Measurements from ENCODE around the gene CALML5. TPM values are rescaled to one million over a fixed set of nuclear protein-coding genes. Genes with fewer than 3 reads are reported as not detected.

The CALML5 gene
- total and polyA plus RNA-seq, 2 of the 4 experiments (the other 2 are of a cell fraction), result not detected

GRCh38 chr10:5506751-5507648 is 7.6 kb upstream of the CALML5 start:
- Histone ChIP-seq H3K36me3 (ENCODE audit: control insufficient read depth, insufficient read depth, low read length) (no peaks in the 10 kb centered on the region), H3K9me3 (ENCODE audit: control insufficient read depth, insufficient read depth, low read length) (no peaks in the 10 kb centered on the region), H3K79me1 (ENCODE audit: low read depth in 1 of 2, low read length in 2 of 2) (no peaks in the 10 kb centered on the region), H4K5ac (ENCODE audit: low read depth, low read length) (no peak overlapping the region), H2BK15ac (ENCODE audit: low read depth, low read length) (no peak overlapping the region), H3K56ac (ENCODE audit: extremely low read depth, insufficient read depth, low read length) (no peak overlapping the region), H2BK120ac (ENCODE audit: low read depth, low read length) (no peak overlapping the region), H2AFZ (replicated peaks; ENCODE audit: low read length, poor library complexity) (no peak overlapping the region), H3K23ac (ENCODE audit: low read depth, low read length) (no peak overlapping the region), H2AK9ac (replicated peaks; ENCODE audit: low read depth, low read length, poor library complexity) (no peak overlapping the region), H4K20me1 (ENCODE audit: insufficient read depth, low read length) (no peaks in the 10 kb centered on the region), H2BK5ac (ENCODE audit: low read depth, low read length, poor library complexity, severe bottlenecking) (no peak overlapping the region), H3K9me1 (ENCODE audit: insufficient read depth, low read length) (peaks cover 3% of the 10 kb centered on the region; the same call in 1 of the 2 replicates), H3K27me3 (ENCODE audit: control insufficient read depth, insufficient read depth, low read length) (peaks cover 30% of the 10 kb centered on the region), H3K4ac (ENCODE audit: low read depth, low read length) (no peak overlapping the region), H3K4me3 (ENCODE audit: insufficient read depth, low read depth, low read length) (no peak overlapping the region), H3K14ac (replicated peaks; ENCODE audit: low read depth, low read length) (no peak overlapping the region), H3K18ac (ENCODE audit: low read depth, low read length) (no peak overlapping the region), H3K4me1 (ENCODE audit: control insufficient read depth, insufficient read depth, low read length) (no peaks in the 10 kb centered on the region), H3K4me2 (ENCODE audit: low read depth, low read length) (no peak overlapping the region), H2BK20ac (ENCODE audit: low read depth, low read length) (no peak overlapping the region), H4K8ac (ENCODE audit: low read depth in 2 of 2, low read length in 2 of 2) (no peak overlapping the region), H4K91ac (ENCODE audit: insufficient read depth, low read depth, low read length) (no peak overlapping the region), H2AK5ac (ENCODE audit: low read depth, low read length) (no peak overlapping the region), H3K27ac (ENCODE audit: insufficient read depth, low read length) (no peak overlapping the region), H3K9ac (ENCODE audit: low read depth, low read length) (no peak overlapping the region)
- dilution Hi-C loops (cut with HindIII; ENCODE audit: low sequenced_read_pairs, unreplicated experiment), result no loop called here
- TF ChIP-seq SMC3 (IDR thresholded peaks at IDR 0.05; ENCODE audit: low read depth, low read length) (no peak), CEBPB (IDR thresholded peaks at IDR 0.05; ENCODE audit: low read depth, low read length) (no peak)
- WGBS, 2 experiments (ENCODE audit: extremely low coverage in 2 of 2, insufficient read length in 1 of 2), result 75% methylated on average over 4 of the region's 19 CpGs; no CpG with 5 or more reads in 1 of the 2 experiments
- DNase-seq (no peak), ATAC-seq (ENCODE audit: low read depth) (no peak)
- BruUV-seq (replicated peaks), result no TSS peak
- CTCF ChIA-PET, result no interaction called here
- POLR2A ChIA-PET (ENCODE audit: unreplicated experiment), result no interaction called here
- intact Hi-C loops (cut with micrococcal nuclease), result no loop called here
- in situ Hi-C loops (cut with MboI; ENCODE audit: low sequenced_read_pairs), result no loop called here

Data from IMR-90 (cell line).